Caco-2 (cell line): Measurements from ENCODE around the gene STAMBP. TPM values are rescaled to one million over a fixed set of nuclear protein-coding genes. Genes with fewer than 3 reads are reported as not detected.

Experiments
- BruUV-seq: library from RNA; stranded (reverse); fragments of 400-500 nt; replicated peaks from 2 replicates; lab custom pipeline; 2021; lab: Mats Ljungman, UMichigan
- CTCF ChIA-PET: fragments of 300-600 bp; sonication (Branson Sonifier 250); formaldehyde crosslinking; loops from one replicate; lab custom pipeline; 2022; ENCODE audit warnings: antibody characterized with exemption; lab: Charles Lee
- POLR2A ChIA-PET: fragments of 300-600 bp; sonication (Branson Sonifier 250); formaldehyde crosslinking; loops from one replicate; lab custom pipeline; 2022; ENCODE audit warnings: antibody characterized with exemption; lab: Charles Lee
- DNase-seq, 2 experiments: peaks; one replicate each; pipeline versions ENCODE4 v3.0.0 to v3.0.0-alpha.2; 2020 to 2022
- H3K27me3 ChIP-seq: replicated peaks from 2 replicates; pipeline ENCODE4 v1.6.0; 2011; ENCODE audit warnings: low read length; ENCODE audit not compliant: control insufficient read depth, insufficient read depth
- H3K36me3 ChIP-seq: 2 replicates; pipeline ENCODE4 v1.5.1; 2011; ENCODE audit warnings: low read length; ENCODE audit not compliant: control insufficient read depth, insufficient read depth
- H3K4me1 ChIP-seq: fragments of 250-450 bp; sonication (Bioruptor Pico); 2 replicates; pipeline ENCODE4 v1.5.1; 2020; ENCODE audit warnings: mild to moderate bottlenecking
- H3K4me3 ChIP-seq: 2 replicates; pipeline ENCODE4 v1.5.1; 2011; ENCODE audit warnings: low read depth, mild to moderate bottlenecking, control low read depth, low read length
- H3K9me3 ChIP-seq: fragments of 250-450 bp; sonication (Bioruptor Pico); 2 replicates; pipeline ENCODE4 v1.5.1; 2020; ENCODE audit warnings: mild to moderate bottlenecking, moderate library complexity
- H3K27ac Mint-ChIP-seq: one replicate; pipeline ENCODE4 v1.8.0; 2022; ENCODE audit warnings: mixed read lengths; ENCODE audit not compliant: unreplicated experiment
- H3K27me3 Mint-ChIP-seq: one replicate; pipeline ENCODE4 v1.8.0; 2022; ENCODE audit warnings: mixed read lengths; ENCODE audit not compliant: insufficient read depth, unreplicated experiment
- H3K36me3 Mint-ChIP-seq: one replicate; pipeline ENCODE4 v1.8.0; 2022; ENCODE audit warnings: mild to moderate bottlenecking, mixed read lengths; ENCODE audit not compliant: insufficient read depth, unreplicated experiment
- H3K4me1 Mint-ChIP-seq: one replicate; pipeline ENCODE4 v1.8.0; 2022; ENCODE audit warnings: low read depth, mixed read lengths; ENCODE audit not compliant: unreplicated experiment
- H3K4me3 Mint-ChIP-seq: one replicate; pipeline ENCODE4 v1.8.0; 2022; ENCODE audit warnings: mild to moderate bottlenecking, moderate library complexity, mixed read lengths; ENCODE audit not compliant: unreplicated experiment
- H3K9me3 Mint-ChIP-seq: one replicate; pipeline ENCODE4 v1.8.0; 2022; ENCODE audit warnings: mixed read lengths; ENCODE audit not compliant: unreplicated experiment
- CTCF ChIP-seq, 2 experiments: fragments of 200-600 bp in 1 of 2; IDR thresholded peaks; 1 replicate in 1 of 2; 2 replicates in 1 of 2; pipeline versions ENCODE4 v1.5.1 to v1.8.0; 2011 to 2022; ENCODE audit warnings: antibody characterized with exemption in 1 of 2, control low read depth in 1 of 2, inconsistent platforms in 1 of 2, low read depth in 1 of 2, low read length in 1 of 2, mild to moderate bottlenecking in 1 of 2, moderate library complexity in 1 of 2; ENCODE audit not compliant: insufficient read depth in 1 of 2, severe bottlenecking in 1 of 2, unreplicated experiment in 1 of 2
- intact Hi-C: fragments of 100-400 bp; cut with micrococcal nuclease; formaldehyde crosslinking; loops from one replicate; pipeline ENCODE4 v1.10.0; 2022; ENCODE audit not compliant: unreplicated experiment
- total RNA-seq: library from RNA; stranded (reverse); gene quantifications from 2 replicates; pipeline ENCODE4 v1.2.3, GENCODE V29; 2022

Gene STAMBP
- total RNA-seq, 1 experiment from 2014 or later, result 49.8 TPM

- no peaks in the 10 kb centered on the region for H3K27me3 ChIP-seq
- ChIA-PET POLR2A (no interaction called here), CTCF (interaction anchor here (1.0 kb wide), 1 partner anchor 274 kb away, joined by 3 read pairs; the partner anchor contains the start of gene MOB1A)
- no peak for TF ChIP-seq CTCF (IDR thresholded peaks at IDR 0.05; ENCODE audit: insufficient read depth in 1 of 2, low read depth in 1 of 2, low read length in 1 of 2, severe bottlenecking in 1 of 2, unreplicated experiment in 1 of 2)
- H3K9me3 Mint-ChIP-seq, result no peaks in the 10 kb centered on the region
- DNase-seq, result no peak
- no peaks in the 10 kb centered on the region for H3K36me3 Mint-ChIP-seq
- no TSS peak for BruUV-seq
- no peaks in the 10 kb centered on the region for H3K4me1 ChIP-seq
- no peaks in the 10 kb centered on the region for H3K36me3 ChIP-seq
- intact Hi-C loops, result no loop called here
- no peaks in the 10 kb centered on the region for H3K4me1 Mint-ChIP-seq
- no peak overlapping the region for H3K4me3 ChIP-seq
- H3K4me3 Mint-ChIP-seq, result no peak overlapping the region
- no peaks in the 10 kb centered on the region for H3K9me3 ChIP-seq
- no peak overlapping the region for H3K27ac Mint-ChIP-seq
- no peaks in the 10 kb centered on the region for H3K27me3 Mint-ChIP-seq
These were observed 76.2 kb downstream of the STAMBP start for GRCh38 chr2:73904952-73905351.

GRCh38 chr2:73906847-73907505 lies 78.2 kb downstream of the STAMBP start:
- ChIA-PET POLR2A (interaction anchor here (1.1 kb wide), 1 partner anchor 213 kb away, joined by 4 read pairs; no protein-coding TSS in a partner anchor), CTCF (no interaction called here)
- intact Hi-C loops, result no loop called here
- H3K4me1 ChIP-seq, result no peaks in the 10 kb centered on the region
- H3K9me3 Mint-ChIP-seq, result no peaks in the 10 kb centered on the region
- no peaks in the 10 kb centered on the region for H3K9me3 ChIP-seq
- H3K36me3 Mint-ChIP-seq, result no peaks in the 10 kb centered on the region
- no peak overlapping the region for H3K4me3 ChIP-seq
- H3K4me1 Mint-ChIP-seq, result no peaks in the 10 kb centered on the region
- no peak overlapping the region for H3K4me3 Mint-ChIP-seq
- H3K36me3 ChIP-seq, result no peaks in the 10 kb centered on the region
- H3K27me3 ChIP-seq, result no peaks in the 10 kb centered on the region
- H3K27me3 Mint-ChIP-seq, result no peaks in the 10 kb centered on the region
- BruUV-seq, result no TSS peak
- TF ChIP-seq CTCF (IDR thresholded peaks at IDR 0.05; ENCODE audit: insufficient read depth in 1 of 2, low read depth in 1 of 2, low read length in 1 of 2, severe bottlenecking in 1 of 2, unreplicated experiment in 1 of 2), result no peak
- no peak for DNase-seq
- no peak overlapping the region for H3K27ac Mint-ChIP-seq

- no peaks in the 10 kb centered on the region for H3K36me3 Mint-ChIP-seq
- H3K9me3 ChIP-seq, result no peaks in the 10 kb centered on the region
- POLR2A ChIA-PET, result interaction anchor here (0.5 to 1.1 kb wide), 3 partner anchors 46 to 213 kb away, joined by 3 to 4 read pairs (median 3); partner anchors contain the start of gene STAMBP
- TF ChIP-seq CTCF (IDR thresholded peaks at IDR 0.05; ENCODE audit: insufficient read depth in 1 of 2, low read depth in 1 of 2, low read length in 1 of 2, severe bottlenecking in 1 of 2, unreplicated experiment in 1 of 2), result peak in 1 of 2 experiments; percentile 44
- no peaks in the 10 kb centered on the region for H3K9me3 Mint-ChIP-seq
- H3K27ac Mint-ChIP-seq, result no peak overlapping the region
- no peaks in the 10 kb centered on the region for H3K4me1 Mint-ChIP-seq
- H3K4me1 ChIP-seq, result no peaks in the 10 kb centered on the region
- BruUV-seq, result no TSS peak
- H3K36me3 ChIP-seq, result no peaks in the 10 kb centered on the region
- CTCF ChIA-PET, result interaction anchor here (0.5 to 1.1 kb wide), 4 partner anchors 13 to 179 kb away, joined by 3 to 6 read pairs (median 3); partner anchors contain the start of gene STAMBP
- DNase-seq, result peak; percentile 46 to 54
- H3K27me3 Mint-ChIP-seq, result no peaks in the 10 kb centered on the region
- H3K4me3 Mint-ChIP-seq, result no peak overlapping the region
- intact Hi-C loops, result no loop called here
- no peak overlapping the region for H3K4me3 ChIP-seq
- H3K27me3 ChIP-seq, result no peaks in the 10 kb centered on the region
These were observed 79.2 kb downstream of the STAMBP start for GRCh38 chr2:73907840-73908452.
